Measurements from ENCODE around the gene LMAN2.

Gene LMAN2

GRCh38 chr5:177291735-177292134, 59.7 kb downstream of the LMAN2 start:
- Histone ChIP-seq H4K20me1 (ENCODE audit: insufficient read depth, low read length) (no peaks in the 10 kb centered on the region), H3K4me1 (ENCODE audit: insufficient read depth, low read length, severe bottlenecking) (peaks cover 19% of the 10 kb centered on the region), H3K79me2 (ENCODE audit: insufficient read depth, low read length) (no peaks in the 10 kb centered on the region), H3K4me2 (ENCODE audit: low read length) (no peak overlapping the region), H3K36me3 (ENCODE audit: insufficient read depth, low read length) (peaks cover 91% of the 10 kb centered on the region), H3F3A (ENCODE audit: insufficient read depth, low read length) (no peaks in the 10 kb centered on the region), H3K27me3 (ENCODE audit: insufficient read depth, low read length) (no peaks in the 10 kb centered on the region), H3K4me3 (ENCODE audit: low read depth, low read length, poor library complexity, severe bottlenecking) (no peak overlapping the region), H2AFZ (ENCODE audit: low read length) (no peak overlapping the region), H3K9me3 (ENCODE audit: low read length) (no peaks in the 10 kb centered on the region), H3K9ac (ENCODE audit: low read length) (no peak overlapping the region), H3K27ac (ENCODE audit: low read depth, low read length, poor library complexity, severe bottlenecking) (no peak overlapping the region), H3K9me2 (ENCODE audit: low read depth, low read length) (no peaks in the 10 kb centered on the region)
- no peak for TF ChIP-seq EZH2 (IDR thresholded peaks at IDR 0.05; ENCODE audit: borderline replicate concordance, low read length)
- TF ChIP-seq CTCF (IDR thresholded peaks at IDR 0.05; ENCODE audit: low read length): no peak

GRCh38 chr5:177290816-177291596, 60.5 kb downstream of the LMAN2 start:
- Histone ChIP-seq H4K20me1 (ENCODE audit: insufficient read depth, low read length) (no peaks in the 10 kb centered on the region), H3K9ac (ENCODE audit: low read length) (no peak overlapping the region), H3K79me2 (ENCODE audit: insufficient read depth, low read length) (no peaks in the 10 kb centered on the region), H3K4me1 (ENCODE audit: insufficient read depth, low read length, severe bottlenecking) (peaks cover 12% of the 10 kb centered on the region), H2AFZ (ENCODE audit: low read length) (no peak overlapping the region), H3K27me3 (ENCODE audit: insufficient read depth, low read length) (no peaks in the 10 kb centered on the region), H3K9me3 (ENCODE audit: low read length) (no peaks in the 10 kb centered on the region), H3K27ac (ENCODE audit: low read depth, low read length, poor library complexity, severe bottlenecking) (peak overlapping the region; percentile 43), H3K36me3 (ENCODE audit: insufficient read depth, low read length) (peaks cover 91% of the 10 kb centered on the region), H3K4me2 (ENCODE audit: low read length) (no peak overlapping the region), H3F3A (ENCODE audit: insufficient read depth, low read length) (no peaks in the 10 kb centered on the region), H3K4me3 (ENCODE audit: low read depth, low read length, poor library complexity, severe bottlenecking) (no peak overlapping the region), H3K9me2 (ENCODE audit: low read depth, low read length) (no peaks in the 10 kb centered on the region)
- TF ChIP-seq CTCF (IDR thresholded peaks at IDR 0.05; ENCODE audit: low read length) (no peak), EZH2 (IDR thresholded peaks at IDR 0.05; ENCODE audit: borderline replicate concordance, low read length) (no peak)

GRCh38 chr5:177288191-177288590, 63.3 kb downstream of the LMAN2 start:
- peaks cover 8% of the 10 kb centered on the region for H3K4me1 ChIP-seq (ENCODE audit: insufficient read depth, low read length, severe bottlenecking)
- H4K20me1 ChIP-seq (ENCODE audit: insufficient read depth, low read length): no peaks in the 10 kb centered on the region
- no peak overlapping the region for H3K9ac ChIP-seq (ENCODE audit: low read length)
- H3K79me2 ChIP-seq (ENCODE audit: insufficient read depth, low read length): no peaks in the 10 kb centered on the region
- no peaks in the 10 kb centered on the region for H3K9me3 ChIP-seq (ENCODE audit: low read length)
- no peak overlapping the region for H3K27ac ChIP-seq (ENCODE audit: low read depth, low read length, poor library complexity, severe bottlenecking)
- H3F3A ChIP-seq (ENCODE audit: insufficient read depth, low read length): no peaks in the 10 kb centered on the region
- no peak for TF ChIP-seq EZH2 (IDR thresholded peaks at IDR 0.05; ENCODE audit: borderline replicate concordance, low read length)
- no peak for TF ChIP-seq CTCF (IDR thresholded peaks at IDR 0.05; ENCODE audit: low read length)
- H3K4me3 ChIP-seq (ENCODE audit: low read depth, low read length, poor library complexity, severe bottlenecking): no peak overlapping the region
- no peak overlapping the region for H2AFZ ChIP-seq (ENCODE audit: low read length)
- no peaks in the 10 kb centered on the region for H3K27me3 ChIP-seq (ENCODE audit: insufficient read depth, low read length)
- no peaks in the 10 kb centered on the region for H3K9me2 ChIP-seq (ENCODE audit: low read depth, low read length)
- H3K36me3 ChIP-seq (ENCODE audit: insufficient read depth, low read length): peaks cover 82% of the 10 kb centered on the region
- no peak overlapping the region for H3K4me2 ChIP-seq (ENCODE audit: low read length)
